ENCODE data around the gene PRM1. TPM values are rescaled to one million over a fixed set of nuclear protein-coding genes. Genes with fewer than 3 reads are reported as not detected.

The PRM1 gene
- total and polyA plus RNA-seq, 2 of the 8 experiments (the other 6 are each of a cell fraction or from before 2014, with no cell fraction given): 0.54 to 0.82 TPM

DNA sequence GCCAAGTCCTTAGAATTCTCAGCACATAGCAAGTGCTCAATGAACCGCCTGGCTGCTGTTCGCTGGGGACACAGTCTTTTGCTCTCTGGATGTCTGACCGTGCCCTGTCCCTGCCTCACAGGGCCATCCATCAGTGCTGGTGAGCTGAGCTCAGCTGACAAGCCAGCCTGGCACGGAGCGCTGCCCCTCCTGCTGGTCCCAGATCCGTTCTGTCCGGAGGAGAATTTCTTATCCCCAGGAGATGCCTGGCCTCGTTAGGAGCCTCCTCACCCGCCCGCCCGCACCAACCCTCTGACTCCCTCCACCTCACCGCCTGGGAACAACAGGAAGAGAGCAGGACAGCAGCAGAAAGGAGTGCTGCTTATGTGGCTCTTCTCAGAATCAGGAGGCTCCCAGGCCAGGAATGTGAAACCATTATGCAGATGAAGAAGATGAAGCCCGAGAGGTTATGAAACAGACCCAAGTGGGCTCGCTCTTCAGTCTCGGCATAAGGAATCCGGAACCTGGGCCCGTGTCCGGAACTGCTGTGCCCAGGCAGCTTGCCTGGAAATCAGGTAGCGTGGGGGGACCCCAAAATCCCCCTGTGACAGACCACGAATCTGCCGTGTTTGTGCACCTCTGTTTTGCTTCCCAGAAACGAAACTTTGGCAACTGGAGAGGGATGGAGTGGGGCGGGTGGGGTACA is 35.3 kb upstream of the PRM1 start:
- Histone ChIP-seq H2BK120ac (replicated peaks; ENCODE audit: low read depth, low read length) (peak overlapping the region; percentile 100), H3K9me3 (ENCODE audit: insufficient read depth in 2 of 2, low read depth in 1 of 2, low read length in 1 of 2) (no peaks in the 10 kb centered on the region), H2BK12ac (ENCODE audit: low read depth, low read length) (peak overlapping the region; percentile 100), H2AK5ac (ENCODE audit: low read depth, low read length) (peak overlapping the region; percentile 100), H2BK15ac (ENCODE audit: low read length) (no peak overlapping the region), H3K27me3 (replicated peaks in 1 of 4; ENCODE audit: control insufficient read depth in 3 of 4, extremely low read depth in 1 of 4, insufficient read depth in 3 of 4, low read length in 3 of 4) (no peaks in the 10 kb centered on the region), H4K91ac (replicated peaks; ENCODE audit: insufficient read length, low read length) (peak overlapping the region; percentile 100), H2BK20ac (ENCODE audit: low read length) (peak overlapping the region; percentile 100), H3K4me3 (ENCODE audit: extremely low read depth in 1 of 4, insufficient read depth in 2 of 4, low read depth in 3 of 4, low read length in 4 of 4) (peak overlapping the region in 3 of 4 experiments; percentile 2 to 48 (median 29); a peak in 5 of 8 replicates), H4K8ac (ENCODE audit: extremely low read depth, insufficient read depth, low read length) (peak overlapping the region; percentile 7; the same call in 1 of the 2 replicates), H3K56ac (replicated peaks; ENCODE audit: insufficient read length, low read depth, low read length) (peak overlapping the region; percentile 50), H3K18ac (ENCODE audit: extremely low read depth, low read length) (peak overlapping the region; percentile 100), H3K9ac (replicated peaks in 1 of 4; ENCODE audit: extremely low read depth in 1 of 4, low read depth in 3 of 4, low read length in 3 of 4) (peak overlapping the region in 3 of 4 experiments; percentile 40 to 58 (median 56); a peak in 5 of 7 replicates), H3K27ac (ENCODE audit: low read depth, low read length) (peak overlapping the region; percentile 76), H2BK5ac (ENCODE audit: low read depth, low read length) (peak overlapping the region; percentile 100), H3K79me2 (ENCODE audit: control insufficient read depth in 1 of 2, insufficient read depth in 2 of 2, low read length in 2 of 2) (no peaks in the 10 kb centered on the region), H3K23ac (ENCODE audit: insufficient read length) (no peak overlapping the region), H3K4ac (replicated peaks; ENCODE audit: insufficient read length, low read depth, low read length) (peak overlapping the region; percentile 100), H4K20me1 (replicated peaks in 1 of 2; ENCODE audit: control insufficient read depth in 1 of 2, insufficient read depth in 2 of 2, low read length in 2 of 2) (no peaks in the 10 kb centered on the region), H4K5ac (ENCODE audit: insufficient read length, low read depth, low read length) (peak overlapping the region; percentile 45), H3K36me3 (ENCODE audit: control insufficient read depth in 2 of 4, insufficient read depth in 4 of 4, low read length in 3 of 4) (no peaks in the 10 kb centered on the region), H3K4me1 (replicated peaks in 1 of 4; ENCODE audit: control insufficient read depth in 3 of 4, insufficient read depth in 4 of 4, low read length in 3 of 4) (peaks cover 23 to 36% (median 25%) of the 10 kb centered on the region in 4 experiments), H3K79me1 (ENCODE audit: low read depth, low read length) (no peaks in the 10 kb centered on the region), H3K14ac (ENCODE audit: insufficient read length) (no peak overlapping the region), H2AFZ (ENCODE audit: low read length) (no peak overlapping the region), H3K4me2 (ENCODE audit: insufficient read depth in 1 of 2, low read depth in 2 of 2, low read length in 2 of 2) (peak overlapping the region; percentile 68 to 82), H3K23me2 (ENCODE audit: low read depth, low read length) (peaks cover 3% of the 10 kb centered on the region)
- no peak for FAIRE-seq
- DNase-seq (ENCODE audit: low read depth in 1 of 2, low spot score in 2 of 2): peak in 1 of 2 experiments; percentile 71
- WGBS, 2 experiments (ENCODE audit: extremely low coverage in 1 of 2, insufficient coverage in 1 of 2, insufficient read length in 1 of 2, insufficient replicate concordance in 2 of 2, low coverage in 1 of 2, low lambda C conversion rate in 2 of 2, missing lambda C conversion rate in 1 of 2): 40% methylated on average over 18 of the region's 23 CpGs; no CpG with 5 or more reads in 1 of the 2 experiments
- ChIA-PET POLR2A (ENCODE audit: partially characterized antibody) (interaction anchor here (1.1 to 5.1 kb wide), 8 partner anchors 8 to 68 kb away, joined by 3 to 29 read pairs (median 8); partner anchors contain the start of gene SOCS1), CTCF (ENCODE audit: partially characterized antibody) (interaction anchor here (0.7 to 3.2 kb wide), 8 partner anchors 13 to 62 kb away, joined by 3 to 12 read pairs (median 4); partner anchors contain the start of gene SOCS1)
- TF ChIP-seq NRF1 (IDR thresholded peaks at IDR 0.05; ENCODE audit: low read depth, low read length) (no peak), POLR2AphosphoS5 (IDR thresholded peaks at IDR 0.05; ENCODE audit: low read depth, low read length) (peak; percentile 60; the same call in 1 of the 2 replicates), TEAD4 (IDR thresholded peaks at IDR 0.05; ENCODE audit: low read depth, low read length) (peak; percentile 63; the same call in 1 of the 2 replicates), USF2 (IDR thresholded peaks at IDR 0.05; ENCODE audit: low read length) (no peak), GABPA (IDR thresholded peaks at IDR 0.05; ENCODE audit: borderline replicate concordance, insufficient read depth, low read length) (0 out of 2 replicates have a peak, but pooled peaks have one; percentile 17), FOSL1 (IDR thresholded peaks at IDR 0.05; ENCODE audit: insufficient read depth, low read depth, low read length) (no peak), RFX5 (IDR thresholded peaks at IDR 0.05; ENCODE audit: borderline replicate concordance, low read depth, low read length) (no peak), TAF7 (optimal IDR thresholded peaks at IDR 0.05; ENCODE audit: borderline replicate concordance, low read depth, low read length) (peak; percentile 44)

All from H1 (cell line).